HG02798 (cell line): ENCODE measurements around the gene RALY.
"Not testable (repeated sequence)": the region's sequence is repeated elsewhere in the genome, so short reads cannot be mapped to it uniquely, and the experiment has no call there.

Experiments used
- ATAC-seq: cut with Tn5 transposase; IDR thresholded peaks from one replicate; pipeline ENCODE4 v1.9.1; 2021; ENCODE audit warnings: mild to moderate bottlenecking; ENCODE audit not compliant: unreplicated experiment, poor library complexity

The RALY gene

DNA sequence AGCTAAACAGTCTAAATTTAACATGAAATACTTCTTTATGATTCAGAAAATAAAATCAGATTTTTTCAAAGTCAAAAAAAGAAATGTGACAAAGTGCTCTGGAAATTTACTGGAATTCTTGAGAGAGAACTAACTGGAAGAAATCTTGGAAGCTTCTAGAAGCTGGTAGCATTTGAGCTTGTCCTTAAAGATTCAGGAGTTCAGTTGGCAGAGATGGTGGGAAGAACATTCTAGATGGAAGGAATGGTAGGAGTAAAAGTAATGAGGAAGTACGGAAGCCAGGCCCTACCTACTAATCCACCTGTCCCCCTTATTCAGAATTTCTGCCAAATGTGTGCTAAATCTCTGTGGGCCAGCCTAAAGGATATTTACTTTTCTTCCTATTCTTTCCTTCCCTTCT is 21.2 kb downstream of the RALY start:
- ATAC-seq = no peak

DNA sequence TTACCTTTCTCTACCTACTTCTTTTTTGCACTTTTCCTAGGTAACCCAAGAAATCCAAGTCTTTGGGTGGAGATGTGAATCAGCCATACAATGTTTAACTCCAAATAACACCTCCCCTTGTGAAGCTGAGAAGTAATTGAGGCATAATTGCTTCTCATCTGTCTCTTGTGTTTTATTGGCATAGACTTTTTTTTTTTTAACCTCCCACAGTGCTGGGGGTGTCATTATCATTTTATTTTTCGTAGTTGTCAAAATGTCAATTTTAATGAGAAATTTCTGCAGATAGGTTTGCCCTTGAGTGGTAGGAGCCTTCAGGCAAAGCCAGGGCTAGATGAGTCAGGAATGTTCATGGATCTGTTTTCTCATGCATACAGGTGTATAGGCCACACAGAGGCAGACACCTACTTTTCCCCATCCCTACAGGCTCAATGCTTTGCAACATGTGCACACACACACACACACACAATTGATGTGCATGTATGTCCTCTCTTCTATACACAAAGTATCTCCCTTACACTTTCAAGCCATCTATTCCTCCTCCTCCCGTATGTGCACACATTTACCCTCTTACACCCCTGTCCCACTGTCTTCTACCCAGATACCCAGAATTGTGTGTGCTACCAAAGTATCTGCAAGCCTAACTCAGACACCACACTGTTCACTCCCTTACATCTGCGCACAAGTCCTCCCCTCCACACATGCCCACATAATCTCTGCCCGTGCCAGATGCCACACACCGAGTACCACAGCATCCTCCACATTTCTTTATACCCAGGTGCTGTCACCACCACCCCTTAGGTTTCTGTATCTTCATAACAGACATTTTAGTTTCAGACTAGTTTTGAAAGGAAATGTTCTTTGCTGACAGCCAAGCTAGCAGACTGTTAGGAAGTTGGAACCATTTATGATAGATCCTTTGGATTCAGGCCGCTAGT is 22.0 kb downstream of the RALY start:
- no peak for ATAC-seq

DNA sequence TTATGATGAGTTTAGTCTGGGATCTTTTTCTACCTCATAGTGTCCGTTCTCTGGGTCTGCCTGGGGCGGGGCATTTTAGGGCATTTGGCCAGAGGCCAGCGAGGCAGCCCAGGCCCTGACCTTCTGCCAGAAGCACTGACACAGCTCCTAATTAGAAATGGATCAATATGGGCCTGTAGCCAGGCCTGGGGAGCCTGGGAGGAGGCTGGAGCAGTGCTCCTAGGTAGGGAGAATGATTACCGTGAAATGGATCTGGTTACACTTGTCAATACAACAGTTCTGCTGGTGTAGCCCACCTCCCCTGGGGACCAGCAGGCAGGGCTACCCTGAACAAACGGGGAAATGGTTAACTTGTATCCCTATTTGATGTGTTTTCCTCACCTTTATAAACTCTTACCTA is 23.0 kb downstream of the RALY start:
- ATAC-seq = no peak

DNA sequence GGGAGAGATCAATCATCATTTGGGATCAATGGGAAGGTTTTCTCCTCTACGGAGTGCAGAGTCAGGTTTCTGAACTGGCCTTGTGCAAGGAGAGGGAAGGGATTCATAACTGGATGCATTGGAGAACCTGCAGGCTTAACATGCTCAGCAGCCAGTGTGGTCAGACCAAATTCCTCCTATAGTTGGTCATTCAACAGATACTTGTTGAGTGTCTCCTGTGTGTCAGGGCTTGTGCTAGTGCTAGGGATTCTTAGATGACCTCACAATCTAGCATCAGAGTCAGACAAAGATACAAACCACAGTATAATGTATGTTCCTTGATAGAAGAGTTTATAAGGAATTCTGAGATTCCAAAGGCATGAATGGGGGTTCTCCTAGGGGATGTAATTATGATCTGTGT is 23.9 kb downstream of the RALY start:
- ATAC-seq = no peak

DNA sequence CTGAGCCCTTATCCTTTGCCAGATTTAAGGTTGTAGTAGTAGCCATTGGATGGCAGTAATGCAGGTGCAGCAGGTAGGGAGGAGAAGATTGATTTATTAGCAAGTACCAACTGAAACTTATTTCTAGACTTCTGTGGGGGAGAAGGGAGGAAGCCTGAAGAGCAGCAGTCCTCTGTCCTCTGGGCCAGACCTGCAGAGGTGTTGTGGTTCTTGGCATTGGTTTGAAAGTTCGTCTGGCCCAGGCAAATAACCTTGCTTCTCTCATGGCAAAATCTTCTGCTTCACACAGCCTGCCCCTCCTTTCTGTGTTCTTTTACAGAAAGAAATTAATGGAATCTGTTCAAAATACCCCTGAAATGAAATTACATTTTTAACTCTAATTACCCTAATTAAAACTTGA is 24.5 kb downstream of the RALY start:
- no peak for ATAC-seq

DNA sequence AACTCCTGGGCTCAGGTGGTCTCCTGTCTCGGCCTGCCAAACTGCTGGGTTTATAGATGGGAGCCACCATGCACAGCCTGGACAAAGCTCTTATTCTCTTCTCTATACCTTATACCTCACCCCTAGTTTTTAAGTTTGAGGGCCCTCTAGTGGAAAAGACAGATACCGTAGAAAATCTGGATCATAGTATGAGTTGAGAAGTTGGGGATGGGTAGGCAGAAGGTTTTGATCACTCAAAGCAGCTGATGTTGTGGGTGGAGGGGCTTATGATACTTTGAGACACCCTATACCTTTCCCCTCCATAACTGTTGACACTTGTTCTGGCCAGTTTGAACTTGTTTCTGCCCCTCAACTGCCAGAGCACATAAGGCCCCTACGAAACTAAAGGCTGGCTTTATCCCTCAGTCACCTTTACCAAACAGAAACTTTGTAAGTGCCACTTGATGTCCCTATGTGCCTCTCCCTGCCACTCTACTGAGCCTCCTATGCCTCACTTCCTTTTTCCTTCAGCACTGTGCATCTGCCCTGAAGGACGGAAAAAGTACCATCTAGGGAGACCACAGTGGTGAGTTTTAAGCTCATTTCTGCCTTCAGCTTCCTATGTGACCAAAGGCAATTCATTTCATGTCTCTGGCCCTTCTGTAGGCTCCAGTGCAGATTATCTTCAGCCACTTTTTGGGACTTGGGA is 28.6 kb downstream of the RALY start:
- peak; percentile 53 for ATAC-seq

DNA sequence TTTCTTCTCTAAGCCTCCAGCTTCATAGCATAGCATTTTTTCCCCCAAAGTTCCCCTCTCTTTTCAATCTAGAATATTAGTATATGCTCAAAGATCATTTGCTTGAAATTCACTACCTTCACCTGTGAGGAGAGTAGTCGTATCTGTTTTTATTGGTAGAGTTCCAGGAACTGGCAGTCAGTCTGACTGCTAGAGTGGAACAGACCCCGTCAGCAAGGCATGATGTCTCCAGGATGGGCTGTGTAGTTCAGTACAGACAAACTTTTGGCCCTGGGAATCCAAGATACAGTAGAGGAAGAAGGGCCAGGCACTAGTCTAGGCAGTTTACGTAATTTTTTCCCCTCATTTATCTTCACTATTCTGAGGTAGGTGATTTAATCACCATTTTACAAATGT is 29.1 kb downstream of the RALY start:
- ATAC-seq = no peak

DNA sequence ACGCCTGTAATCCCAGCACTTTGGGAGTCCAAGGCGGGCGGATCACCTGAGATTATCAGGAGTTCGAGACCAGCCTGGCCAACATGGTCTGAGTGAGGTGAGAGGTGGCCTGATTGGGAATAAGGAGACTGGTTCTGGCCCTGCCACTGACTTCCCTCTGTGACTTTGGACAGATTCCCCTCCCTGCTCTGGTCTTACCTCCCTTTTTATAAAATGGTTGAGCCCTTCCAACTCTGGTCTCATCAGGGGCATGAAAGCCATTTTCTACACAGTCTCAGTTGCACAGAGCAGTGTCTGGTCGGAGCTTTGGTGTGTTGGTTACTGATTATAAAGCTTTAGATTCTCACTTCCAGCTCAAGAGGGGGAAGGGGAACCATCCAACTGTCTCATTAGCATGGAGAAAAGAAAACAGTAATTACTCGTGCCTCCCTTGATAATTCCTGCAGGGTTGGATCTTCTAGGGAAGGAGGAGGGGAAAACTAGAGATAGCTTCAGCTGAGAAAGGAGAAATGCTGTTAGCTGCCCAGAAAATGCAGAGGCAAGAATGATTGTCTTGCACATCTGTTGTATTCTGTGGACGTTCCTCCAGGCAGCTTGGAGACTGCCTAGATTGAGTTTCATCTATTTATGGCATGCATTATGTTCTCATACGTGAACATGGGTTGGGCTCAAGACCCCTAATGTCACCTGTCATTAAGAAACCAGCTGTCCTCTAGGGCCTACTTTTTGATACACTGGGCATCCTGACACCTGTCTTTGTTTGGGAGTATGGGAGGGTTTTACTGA is 30.4 kb downstream of the RALY start:
- ATAC-seq = no peak

DNA sequence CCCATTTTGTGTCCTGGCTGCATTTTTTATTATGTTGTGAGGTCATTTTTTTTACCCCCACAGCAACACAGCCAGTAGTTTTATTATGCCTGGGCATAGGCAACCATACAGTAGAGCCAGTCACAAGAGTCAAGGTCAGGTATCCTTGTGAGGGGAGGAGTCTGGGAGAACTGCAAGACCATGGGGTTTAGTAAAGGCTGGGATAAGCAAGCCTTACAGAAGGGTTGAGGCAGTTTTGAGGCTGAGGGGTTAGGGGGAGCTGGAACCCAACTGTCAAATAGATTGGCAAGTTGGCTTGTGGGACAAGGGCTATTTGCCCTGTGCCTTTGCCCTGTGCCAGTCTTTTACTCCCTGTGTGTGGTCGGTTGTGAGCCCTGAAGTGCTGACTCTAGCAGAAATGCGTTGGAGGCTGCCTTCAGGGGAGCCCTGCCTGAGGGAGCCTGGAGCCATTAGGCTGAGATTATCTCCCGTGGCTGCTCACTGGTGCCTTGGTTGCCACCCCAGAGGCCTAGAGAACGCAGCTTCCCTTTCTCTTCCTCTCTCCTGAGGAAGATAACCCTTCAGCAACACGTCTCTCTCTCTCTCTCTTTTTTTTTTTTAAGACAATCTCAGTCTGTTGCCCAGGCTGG is 31.1 kb downstream of the RALY start:
- no peak for ATAC-seq

DNA sequence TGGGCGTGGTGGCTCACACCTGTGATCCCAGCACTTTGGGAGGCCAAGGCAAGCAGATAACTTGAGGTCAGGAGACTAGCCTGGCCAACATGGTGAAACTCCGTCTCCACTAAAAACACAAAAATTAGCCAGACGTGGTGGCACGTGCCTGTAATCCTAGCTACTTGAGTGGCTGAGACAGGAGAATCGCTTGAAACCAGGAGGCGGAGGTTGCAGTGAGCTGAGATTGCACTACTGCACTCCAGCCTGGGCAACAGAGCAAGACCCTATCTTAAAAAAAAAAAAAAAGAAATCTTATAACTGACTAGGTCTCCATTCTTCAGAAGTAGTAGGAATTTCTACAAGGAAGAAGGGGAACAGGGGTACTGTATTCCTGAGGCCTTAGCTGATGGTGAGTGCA is 34.3 kb downstream of the RALY start:
- ATAC-seq = not testable (repeated sequence)

DNA sequence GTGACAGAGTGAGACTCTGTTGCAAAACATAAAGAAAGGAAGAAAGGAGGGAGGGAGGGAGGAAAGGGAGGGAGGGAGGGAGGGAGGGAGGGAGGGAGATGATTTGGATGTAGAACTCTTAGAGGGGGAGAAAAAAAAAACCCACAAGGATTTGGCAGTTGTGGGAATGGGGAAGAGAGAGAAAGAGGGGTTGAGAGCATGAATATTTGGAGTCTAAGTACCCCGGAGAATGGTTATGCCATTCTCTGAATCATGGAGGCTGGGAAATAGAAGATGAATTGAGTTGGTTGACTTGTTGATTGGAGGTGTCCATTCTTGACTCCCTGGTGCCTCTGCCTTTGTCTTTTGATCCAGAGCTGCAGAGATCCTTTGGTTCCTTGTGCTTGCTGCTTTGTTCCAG is 35.7 kb downstream of the RALY start:
- ATAC-seq = no peak

DNA sequence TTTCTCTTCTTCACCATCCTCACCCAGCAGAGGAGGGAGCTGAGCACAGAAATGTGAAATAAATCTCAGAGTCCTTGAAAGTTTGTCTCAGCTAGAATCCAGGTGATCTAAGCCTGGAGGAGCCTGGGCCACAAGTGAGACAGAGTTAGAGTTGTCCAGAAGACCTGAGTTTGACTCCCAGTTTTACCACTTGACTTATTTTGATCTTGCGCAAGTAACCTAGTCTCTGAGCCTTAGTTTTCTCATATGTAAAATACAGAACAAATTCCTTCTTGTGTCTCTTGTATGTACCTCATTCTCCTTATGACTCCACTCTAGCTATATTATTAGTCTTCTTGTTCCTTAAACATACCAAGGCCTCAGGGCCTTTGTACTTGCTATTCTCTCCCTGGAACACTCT is 36.7 kb downstream of the RALY start:
- no peak for ATAC-seq

DNA sequence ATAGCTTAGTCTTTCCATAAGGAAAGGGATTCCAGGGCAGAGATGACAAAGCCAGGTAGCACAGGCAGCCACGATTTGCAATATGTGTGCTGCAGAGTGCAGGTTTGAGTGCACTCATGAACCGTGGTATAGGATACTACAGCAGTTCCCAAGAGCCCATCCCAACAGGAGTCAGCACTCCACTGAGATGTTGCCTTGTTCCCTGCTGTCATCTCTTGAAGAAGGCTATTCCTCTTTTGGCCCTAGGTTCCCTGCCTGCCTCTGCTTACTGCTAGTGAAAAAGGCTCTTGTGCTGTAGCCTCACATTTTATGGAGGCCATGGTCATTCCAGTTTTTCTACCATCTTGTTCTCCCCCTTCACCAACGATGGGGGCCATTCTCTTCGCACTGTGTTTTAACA is 40.2 kb downstream of the RALY start:
- no peak for ATAC-seq

DNA sequence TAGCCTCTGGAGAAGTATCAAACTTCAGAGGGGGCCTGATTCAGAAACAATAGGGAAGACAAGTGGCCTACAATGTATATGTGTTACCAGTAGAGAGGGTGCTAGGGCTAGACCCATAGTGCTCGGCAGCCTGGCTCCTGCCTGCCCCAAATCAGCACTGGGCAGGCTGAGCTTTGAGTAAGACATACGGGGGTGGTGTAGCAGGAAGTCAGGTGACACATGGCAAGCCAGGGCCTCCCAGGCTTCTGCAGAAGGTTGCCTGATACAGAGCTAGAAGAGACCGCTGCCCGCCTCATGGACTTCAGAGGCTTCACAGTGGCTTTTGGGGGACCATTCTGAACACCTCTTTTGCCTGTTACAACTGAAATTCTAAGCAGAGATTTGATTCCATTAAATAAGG is 43.4 kb downstream of the RALY start:
- no peak for ATAC-seq

DNA sequence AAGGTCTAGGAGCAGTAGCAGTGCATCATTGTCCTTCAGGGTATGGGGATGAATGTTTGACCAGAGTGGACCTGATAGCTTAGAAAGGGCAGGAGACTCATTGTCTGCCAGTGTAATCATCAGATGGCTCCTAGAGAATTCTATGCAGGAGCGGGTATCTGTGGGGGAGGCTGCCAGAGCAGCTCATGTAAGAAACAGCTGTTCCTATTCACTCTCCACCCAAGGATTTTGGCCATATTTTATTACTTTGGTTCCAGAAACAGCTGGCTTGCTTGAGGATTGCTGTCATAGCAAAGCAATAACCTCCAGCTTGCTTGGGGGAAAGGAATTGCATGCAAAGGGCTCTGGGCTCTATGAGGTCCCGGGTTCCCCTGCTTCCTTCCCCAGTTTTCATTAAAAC is 44.1 kb downstream of the RALY start:
- ATAC-seq = no peak

DNA sequence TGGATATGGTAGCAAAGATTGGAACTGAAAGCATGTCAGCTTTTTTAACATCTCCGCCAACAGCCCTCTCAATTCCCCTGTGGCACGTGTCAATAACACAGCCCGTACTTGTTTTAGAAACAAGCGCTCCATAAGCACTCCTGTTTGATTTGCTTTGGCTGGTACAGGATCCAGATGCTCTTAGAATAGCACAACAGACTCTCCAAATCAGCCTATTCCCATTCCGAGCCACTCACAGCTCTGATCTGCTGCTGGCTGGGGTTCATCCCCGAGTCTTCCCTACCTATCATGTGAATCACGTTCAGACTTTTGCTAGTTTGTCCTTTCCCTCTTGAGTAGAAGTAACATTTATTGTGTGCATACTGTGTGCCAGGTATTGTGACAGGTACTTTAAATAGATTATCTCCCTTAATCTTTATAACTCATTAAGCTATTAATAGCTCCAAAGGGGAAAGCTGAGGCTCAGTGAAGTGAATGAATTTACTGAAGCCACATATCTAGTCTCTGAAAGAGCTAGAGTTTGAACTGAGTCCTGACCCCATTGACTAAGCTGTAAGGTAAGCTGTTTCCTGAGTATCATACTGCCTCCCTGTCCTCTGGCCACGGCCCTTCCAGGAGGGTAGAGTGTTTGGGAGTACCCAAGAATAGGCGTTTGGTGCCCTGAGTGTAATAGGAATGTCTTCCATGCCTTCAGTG is 46.7 kb downstream of the RALY start:
- no peak for ATAC-seq

DNA sequence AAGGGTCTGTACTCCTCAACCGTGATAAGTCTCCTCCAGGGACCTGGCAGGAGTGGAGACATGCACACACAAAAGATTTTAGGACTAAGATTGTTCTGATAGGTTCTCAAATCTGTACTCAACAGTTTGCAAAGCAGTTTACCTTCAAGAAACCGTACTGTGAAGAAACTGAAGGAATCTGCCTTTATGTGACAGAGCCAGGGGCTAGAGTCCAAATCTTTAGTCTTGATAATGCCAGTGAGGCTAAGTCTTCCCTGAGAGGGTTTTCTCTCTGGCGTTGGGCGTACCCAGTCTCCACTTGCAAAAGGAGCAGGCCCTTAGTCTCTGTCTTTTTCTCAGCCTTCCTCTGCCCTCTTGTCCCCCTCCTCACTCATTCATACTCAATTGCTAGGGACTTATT is 47.5 kb downstream of the RALY start:
- ATAC-seq = no peak

DNA sequence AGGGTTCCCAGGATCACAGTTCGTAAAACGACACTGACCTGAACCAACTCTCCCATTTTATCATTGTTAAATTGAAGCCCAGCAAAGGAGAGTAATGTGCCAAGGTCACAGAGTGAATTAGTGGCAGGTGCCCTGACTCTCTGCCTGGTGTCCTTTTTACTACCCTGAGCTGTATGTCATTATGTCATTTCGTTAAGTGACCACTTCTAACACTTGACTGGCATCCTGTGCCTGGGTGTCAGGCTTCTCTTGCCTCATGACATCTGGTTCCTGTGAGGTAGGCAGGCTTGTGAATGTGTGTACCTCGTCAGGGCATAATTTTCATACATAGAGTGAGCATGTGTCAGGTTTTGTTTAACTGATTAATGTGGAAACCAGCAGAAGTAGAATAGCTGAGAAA is 48.6 kb downstream of the RALY start:
- ATAC-seq = no peak

DNA sequence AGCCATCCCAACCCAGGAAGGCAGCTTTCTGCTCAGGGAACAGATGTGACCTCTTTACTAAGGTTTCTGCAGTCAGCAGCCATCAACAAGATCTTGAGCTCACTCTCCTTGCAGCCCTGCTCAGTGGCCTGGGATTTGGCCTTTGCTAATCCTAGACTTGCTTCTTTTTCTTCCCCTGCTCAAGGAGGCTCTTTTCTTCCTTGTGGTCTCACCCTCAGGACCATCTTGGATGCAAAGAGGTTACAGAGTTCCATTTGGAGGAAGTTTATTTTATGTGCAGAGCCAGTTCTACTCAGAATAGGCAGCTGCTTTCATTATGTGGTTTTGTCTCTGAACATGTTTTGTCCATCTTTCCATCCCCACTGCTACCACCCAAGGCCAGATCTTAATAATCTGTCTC is 49.3 kb downstream of the RALY start:
- ATAC-seq = no peak

DNA sequence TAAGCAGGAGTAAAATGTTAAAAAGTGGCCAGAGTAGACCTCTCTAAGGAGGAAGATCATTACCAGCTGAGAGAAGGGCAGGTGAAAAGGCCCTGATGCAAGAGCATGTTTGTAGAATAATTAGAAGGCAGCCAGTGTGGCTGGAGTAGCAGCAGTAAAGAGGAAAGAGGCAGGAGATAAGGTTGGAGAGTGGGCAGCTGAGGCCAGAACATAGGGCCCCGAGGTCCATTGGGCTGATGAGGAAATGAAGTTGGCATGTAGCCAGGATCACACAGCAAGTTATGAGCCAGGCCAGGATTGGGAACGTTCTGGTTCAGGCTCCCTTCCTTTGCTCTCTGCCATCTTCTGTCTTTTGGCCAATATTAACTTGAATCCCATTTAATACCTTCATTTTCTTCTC is 51.6 kb downstream of the RALY start:
- no peak for ATAC-seq
